IMR-90 (cell line): Measurements from ENCODE around the gene ELL2. TPM values are rescaled to one million over a fixed set of nuclear protein-coding genes. Genes with fewer than 3 reads are reported as not detected.

ENCODE experiments used
- ATAC-seq: fragments of 200-7000 bp; cut with Tn5 transposase; 2 replicates; pipeline ENCODE4 v1.9.1; 2020; ENCODE audit warnings: low read depth, mild to moderate bottlenecking, moderate library complexity
- BruUV-seq: library from RNA; stranded (reverse); fragments of 400-500 nt; replicated peaks from 2 replicates; lab custom pipeline; 2021; lab: Mats Ljungman, UMichigan
- CTCF ChIA-PET: fragments of 300-600 bp; formaldehyde crosslinking; extraction: SDS; loops from one replicate; lab custom pipeline; 2021; ENCODE audit warnings: antibody characterized with exemption; lab: Yijun Ruan, JAX
- POLR2A ChIA-PET: fragments of 300-600 bp; sonication (Branson Sonifier 250); formaldehyde crosslinking; loops from one replicate; lab custom pipeline; 2022; ENCODE audit warnings: antibody characterized with exemption; ENCODE audit not compliant: unreplicated experiment; lab: Charles Lee
- DNase-seq: peaks from one replicate; pipeline ENCODE4 v3.0.0; 2013
- H2AFZ ChIP-seq: replicated peaks from 2 replicates; pipeline ENCODE3; 2013; ENCODE audit warnings: low read length, mild to moderate bottlenecking; ENCODE audit not compliant: poor library complexity
- H2AK5ac ChIP-seq: 2 replicates; pipeline ENCODE4 v1.6.1; 2013; ENCODE audit warnings: low read depth, low read length, inconsistent platforms
- H2AK9ac ChIP-seq: replicated peaks from 2 replicates; pipeline ENCODE3; 2013; ENCODE audit warnings: mild to moderate bottlenecking, low read depth, low read length, moderate library complexity; ENCODE audit not compliant: poor library complexity
- H2BK120ac ChIP-seq: 2 replicates; pipeline ENCODE4 v1.6.1; 2013; ENCODE audit warnings: low read depth, low read length, inconsistent platforms
- H2BK15ac ChIP-seq: 3 replicates; pipeline ENCODE4 v1.6.1; 2013; ENCODE audit warnings: low read depth, low read length, inconsistent platforms
- H2BK20ac ChIP-seq: 2 replicates; pipeline ENCODE4 v1.6.1; 2013; ENCODE audit warnings: low read depth, mild to moderate bottlenecking, inconsistent platforms, low read length, moderate library complexity
- H2BK5ac ChIP-seq: 2 replicates; pipeline ENCODE4 v1.6.1; 2013; ENCODE audit warnings: mild to moderate bottlenecking, low read depth, low read length, inconsistent platforms; ENCODE audit not compliant: poor library complexity, severe bottlenecking
- H3K14ac ChIP-seq: replicated peaks from 2 replicates; pipeline ENCODE4 v1.6.1; 2013; ENCODE audit warnings: low read depth, low read length, inconsistent platforms
- H3K18ac ChIP-seq: 2 replicates; pipeline ENCODE4 v1.6.1; 2013; ENCODE audit warnings: low read depth, low read length, control low read depth
- H3K23ac ChIP-seq: 2 replicates; pipeline ENCODE4 v1.6.1; 2013; ENCODE audit warnings: low read depth, low read length, inconsistent platforms
- H3K27ac ChIP-seq: 2 replicates; pipeline ENCODE4 v1.5.1; 2013; ENCODE audit warnings: mild to moderate bottlenecking, control low read depth, low read length; ENCODE audit not compliant: insufficient read depth
- H3K27me3 ChIP-seq: 2 replicates; pipeline ENCODE4 v1.6.1; 2013; ENCODE audit warnings: low read length; ENCODE audit not compliant: control insufficient read depth, insufficient read depth
- H3K36me3 ChIP-seq: 2 replicates; pipeline ENCODE4 v1.6.1; 2013; ENCODE audit warnings: low read length, mixed read lengths; ENCODE audit not compliant: control insufficient read depth, insufficient read depth
- H3K4ac ChIP-seq: 2 replicates; pipeline ENCODE4 v1.6.1; 2013; ENCODE audit warnings: low read depth, low read length, inconsistent platforms
- H3K4me1 ChIP-seq: 2 replicates; pipeline ENCODE4 v1.6.1; 2013; ENCODE audit warnings: low read length, mixed read lengths; ENCODE audit not compliant: control insufficient read depth, insufficient read depth
- H3K4me2 ChIP-seq: 2 replicates; pipeline ENCODE4 v1.6.1; 2013; ENCODE audit warnings: low read depth, mild to moderate bottlenecking, control low read depth, low read length, moderate library complexity
- H3K4me3 ChIP-seq: 2 replicates; pipeline ENCODE4 v1.5.1; 2013; ENCODE audit warnings: low read depth, mild to moderate bottlenecking, control low read depth, low read length, moderate library complexity; ENCODE audit not compliant: insufficient read depth
- H3K56ac ChIP-seq: 2 replicates; pipeline ENCODE4 v1.6.1; 2013; ENCODE audit warnings: low read length, inconsistent platforms; ENCODE audit not compliant: insufficient read depth; ENCODE audit errors: extremely low read depth
- H3K79me1 ChIP-seq, 2 experiments: 2 replicates each; pipeline ENCODE4 v1.6.1; 2013; ENCODE audit warnings: low read length in 2 of 2, inconsistent platforms in 1 of 2, low read depth in 1 of 2
- H3K9ac ChIP-seq: 2 replicates; pipeline ENCODE4 v1.6.1; 2013; ENCODE audit warnings: low read depth, low read length, control low read depth
- H3K9me1 ChIP-seq: 2 replicates; pipeline ENCODE4 v1.6.1; 2013; ENCODE audit warnings: low read length, inconsistent platforms; ENCODE audit not compliant: insufficient read depth
- H3K9me3 ChIP-seq: 2 replicates; pipeline ENCODE4 v1.6.1; 2013; ENCODE audit warnings: low read length; ENCODE audit not compliant: control insufficient read depth, insufficient read depth
- H4K20me1 ChIP-seq: 2 replicates; pipeline ENCODE4 v1.6.1; 2013; ENCODE audit warnings: low read length, inconsistent platforms; ENCODE audit not compliant: insufficient read depth
- H4K5ac ChIP-seq: 2 replicates; pipeline ENCODE4 v1.6.1; 2013; ENCODE audit warnings: mild to moderate bottlenecking, low read depth, low read length, control low read depth
- H4K8ac ChIP-seq, 2 experiments: 2 replicates each; pipeline ENCODE4 v1.6.1; 2013; ENCODE audit warnings: low read depth in 2 of 2, low read length in 2 of 2, control low read depth in 1 of 2, inconsistent platforms in 1 of 2
- H4K91ac ChIP-seq: 2 replicates; pipeline ENCODE4 v1.6.1; 2013; ENCODE audit warnings: low read depth, low read length, inconsistent platforms; ENCODE audit not compliant: insufficient read depth
- CEBPB ChIP-seq: IDR thresholded peaks from 2 replicates; pipeline ENCODE4 v1.6.1; 2012; ENCODE audit warnings: low read depth, low read length, improper control_type of control experiment
- MAFK ChIP-seq: IDR thresholded peaks from 2 replicates; pipeline ENCODE4 v1.6.1; 2012; ENCODE audit warnings: low read depth, low read length, improper control_type of control experiment
- MAZ ChIP-seq: IDR thresholded peaks from 2 replicates; pipeline ENCODE4 v1.6.1; 2012; ENCODE audit warnings: low read depth, mild to moderate bottlenecking, low read length, improper control_type of control experiment, moderate library complexity, borderline replicate concordance
- MXI1 ChIP-seq: IDR thresholded peaks from 2 replicates; pipeline ENCODE4 v1.6.1; 2012; ENCODE audit warnings: low read depth, mild to moderate bottlenecking, low read length, moderate library complexity, borderline replicate concordance
- NFE2L2 ChIP-seq: fragments of 150-350 bp; IDR thresholded peaks from 2 replicates; pipeline ENCODE4 v1.6.1; 2016; ENCODE audit warnings: low read depth, mild to moderate bottlenecking, low read length
- POLR2A ChIP-seq: IDR thresholded peaks from 2 replicates; pipeline ENCODE4 v1.6.1; 2012; ENCODE audit warnings: mild to moderate bottlenecking, low read depth, low read length
- RAD21 ChIP-seq: IDR thresholded peaks from 2 replicates; pipeline ENCODE4 v1.6.1; 2012; ENCODE audit warnings: low read length, improper control_type of control experiment
- RCOR1 ChIP-seq: IDR thresholded peaks from 2 replicates; pipeline ENCODE4 v1.6.1; 2012; ENCODE audit warnings: mild to moderate bottlenecking, low read length, improper control_type of control experiment; ENCODE audit not compliant: insufficient replicate concordance
- SMC3 ChIP-seq: fragments of 150-350 bp; IDR thresholded peaks from 2 replicates; pipeline ENCODE4 v1.6.1; 2016; ENCODE audit warnings: low read depth, mild to moderate bottlenecking, antibody characterized with exemption, low read length, moderate library complexity
- WGBS, 2 experiments: methylation state at CpG; one replicate each; pipeline versions ENCODE4 v1.1.5 to v1.1.7; 2013; ENCODE audit warnings: missing lambda C conversion rate in 2 of 2; ENCODE audit not compliant: insufficient read length in 1 of 2; ENCODE audit errors: extremely low coverage in 2 of 2; 5-methylcytosine and 5-hydroxymethylcytosine counted together
- dilution Hi-C: fragments of 300-500 bp; cut with HindIII; formaldehyde crosslinking; loops from one replicate; pipeline ENCODE4 v1.14.3; 2018; ENCODE audit warnings: low sequenced_read_pairs; ENCODE audit not compliant: unreplicated experiment
- in situ Hi-C: fragments of 300-500 bp; cut with MboI; formaldehyde crosslinking; loops from 3 replicates; pipeline ENCODE4 v1.14.3; 2019; ENCODE audit warnings: low sequenced_read_pairs, inconsistent platforms, mixed read lengths
- intact Hi-C: fragments of 100-400 bp; cut with micrococcal nuclease; formaldehyde crosslinking; loops from 2 replicates; pipeline ENCODE4 v1.10.0; 2022
- polyA plus RNA-seq, 3 experiments: library from polyadenylated mRNA; depleted of rRNA; stranded (reverse); fragments of >200 nt; gene quantifications; 2 replicates each; pipeline ENCODE4 v1.2.3, GENCODE V29; 2012; ENCODE audit warnings: low replicate concordance in 1 of 3
- total RNA-seq: library from RNA; depleted of rRNA; stranded (reverse); fragments of >200 nt; gene quantifications from 2 replicates; pipeline ENCODE4 v1.2.3, GENCODE V29; 2012
- TF ChIP-seq, protein P1 (sequence below): fragments of 150-350 bp; IDR thresholded peaks from 2 replicates; pipeline ENCODE4 v1.6.1; 2016; ENCODE audit warnings: low read depth, mild to moderate bottlenecking, low read length, moderate library complexity, borderline replicate concordance
- TF ChIP-seq, protein P2 (sequence below): fragments of 150-350 bp; IDR thresholded peaks from 2 replicates; pipeline ENCODE4 v1.6.1; 2017; ENCODE audit warnings: mild to moderate bottlenecking, antibody characterized with exemption, low read length, low read depth

ELL2 gene
- total and polyA plus RNA-seq, 2 of the 4 experiments (the other 2 are of a cell fraction): 61.4 to 92.5 TPM

DNA sequence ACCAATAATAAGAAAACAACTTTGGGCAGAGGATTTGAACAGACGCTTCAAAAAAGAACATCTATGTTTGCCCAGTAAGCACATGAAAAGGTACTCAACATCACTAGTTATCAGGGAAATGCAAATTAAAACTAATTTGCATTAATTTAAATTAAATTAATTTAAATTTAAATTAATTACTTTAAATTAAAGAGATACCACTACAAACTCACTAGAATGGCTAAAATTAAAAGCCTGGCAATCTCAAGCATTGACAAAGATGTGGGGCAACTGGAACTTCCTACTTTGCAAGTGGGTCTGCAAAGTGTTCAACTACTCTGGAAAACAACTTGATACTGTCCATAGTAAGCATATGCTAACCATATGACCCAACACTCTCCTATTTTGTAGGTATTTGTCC lies 32.1 kb upstream of the ELL2 start:
- H2BK5ac ChIP-seq: no peak overlapping the region
- in situ Hi-C loops: no loop called here
- BruUV-seq: no TSS peak
- no peak overlapping the region for H3K9ac ChIP-seq
- no peak overlapping the region for H2BK15ac ChIP-seq
- no peaks in the 10 kb centered on the region for H3K9me1 ChIP-seq
- no peak overlapping the region for H3K4me2 ChIP-seq
- ATAC-seq (no peak), DNase-seq (no peak)
- H3K4me3 ChIP-seq: no peak overlapping the region
- H3K23ac ChIP-seq: no peak overlapping the region
- H3K14ac ChIP-seq: no peak overlapping the region
- no peaks in the 10 kb centered on the region for H3K9me3 ChIP-seq
- H3K4ac ChIP-seq: no peak overlapping the region
- TF ChIP-seq RAD21: no peak
- TF ChIP-seq MAFK: no peak
- TF ChIP-seq SMC3: no peak
- TF ChIP-seq POLR2A: no peak
- TF ChIP-seq MAZ: no peak
- no peak for TF ChIP-seq MXI1
- no peak for TF ChIP-seq RCOR1
- no peak for TF ChIP-seq NFE2L2
- TF ChIP-seq CEBPB: no peak
- TF ChIP-seq, protein P1, sequence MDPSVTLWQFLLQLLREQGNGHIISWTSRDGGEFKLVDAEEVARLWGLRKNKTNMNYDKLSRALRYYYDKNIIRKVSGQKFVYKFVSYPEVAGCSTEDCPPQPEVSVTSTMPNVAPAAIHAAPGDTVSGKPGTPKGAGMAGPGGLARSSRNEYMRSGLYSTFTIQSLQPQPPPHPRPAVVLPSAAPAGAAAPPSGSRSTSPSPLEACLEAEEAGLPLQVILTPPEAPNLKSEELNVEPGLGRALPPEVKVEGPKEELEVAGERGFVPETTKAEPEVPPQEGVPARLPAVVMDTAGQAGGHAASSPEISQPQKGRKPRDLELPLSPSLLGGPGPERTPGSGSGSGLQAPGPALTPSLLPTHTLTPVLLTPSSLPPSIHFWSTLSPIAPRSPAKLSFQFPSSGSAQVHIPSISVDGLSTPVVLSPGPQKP: no peak
- TF ChIP-seq, protein P2, sequence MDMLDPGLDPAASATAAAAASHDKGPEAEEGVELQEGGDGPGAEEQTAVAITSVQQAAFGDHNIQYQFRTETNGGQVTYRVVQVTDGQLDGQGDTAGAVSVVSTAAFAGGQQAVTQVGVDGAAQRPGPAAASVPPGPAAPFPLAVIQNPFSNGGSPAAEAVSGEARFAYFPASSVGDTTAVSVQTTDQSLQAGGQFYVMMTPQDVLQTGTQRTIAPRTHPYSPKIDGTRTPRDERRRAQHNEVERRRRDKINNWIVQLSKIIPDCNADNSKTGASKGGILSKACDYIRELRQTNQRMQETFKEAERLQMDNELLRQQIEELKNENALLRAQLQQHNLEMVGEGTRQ: no peak
- H3K36me3 ChIP-seq: no peaks in the 10 kb centered on the region
- no peak overlapping the region for H2BK20ac ChIP-seq
- H3K4me1 ChIP-seq: no peaks in the 10 kb centered on the region
- H3K27me3 ChIP-seq: no peaks in the 10 kb centered on the region
- no peak overlapping the region for H2BK120ac ChIP-seq
- H3K56ac ChIP-seq: no peak overlapping the region
- dilution Hi-C loops: no loop called here
- no peak overlapping the region for H2AFZ ChIP-seq
- no peak overlapping the region for H3K27ac ChIP-seq
- H4K5ac ChIP-seq: no peak overlapping the region
- no peaks in the 10 kb centered on the region for H4K20me1 ChIP-seq
- no peak overlapping the region for H2AK9ac ChIP-seq
- H4K91ac ChIP-seq: no peak overlapping the region
- POLR2A ChIA-PET: no interaction called here
- no peak overlapping the region for H3K18ac ChIP-seq
- CTCF ChIA-PET: no interaction called here
- H4K8ac ChIP-seq: no peak overlapping the region
- no CpG with 5 or more reads among the region's 1 CpG for WGBS, 2 experiments
- intact Hi-C loops: no loop called here
- no peaks in the 10 kb centered on the region for H3K79me1 ChIP-seq
- H2AK5ac ChIP-seq: no peak overlapping the region
